Activated T-cell treated with anti-CD3 and anti-CD28 coated beads, Interleukin-2, amount 50 U/mL, for 48 hours (primary cell): ENCODE measurements around the gene BZW2.

Experiments
- DNase-seq, 2 experiments: peaks; one replicate each; pipeline ENCODE4 v3.0.0-alpha.2; 2020

The BZW2 gene

GRCh38 chr7:16754856-16755317 is 108.9 kb downstream of the BZW2 start:
- no peak for DNase-seq

- DNase-seq, result no peak
These were observed 109.4 kb downstream of the BZW2 start for GRCh38 chr7:16755397-16755796.
